ENCODE results near the gene C2orf76.
"Not testable (repeated sequence)": the region's sequence is repeated elsewhere in the genome, so short reads cannot be mapped to it uniquely, and the experiment has no call there.

Gene C2orf76

GRCh38 chr2:119377993-119378345 is 11.3 kb upstream of the C2orf76 start:
- no peak for DNase-seq
- Histone ChIP-seq H3K4me3 (ENCODE audit: insufficient read depth, low read depth, low read length, poor library complexity, severe bottlenecking) (no peak overlapping the region), H3K27ac (ENCODE audit: insufficient read depth, low read length, poor library complexity, severe bottlenecking) (no peak overlapping the region), H3K36me3 (ENCODE audit: control insufficient read depth, insufficient read depth, low read length) (peaks cover 7% of the 10 kb centered on the region), H3K4me1 (ENCODE audit: control insufficient read depth, insufficient read depth, low read length, poor library complexity, severe bottlenecking) (no peaks in the 10 kb centered on the region), H3K27me3 (replicated peaks; ENCODE audit: control insufficient read depth, insufficient read depth, low read length, poor library complexity, severe bottlenecking) (no peaks in the 10 kb centered on the region), H3K9me3 (ENCODE audit: control insufficient read depth, low read length) (no peaks in the 10 kb centered on the region)

- peaks cover 12% of the 10 kb centered on the region for H3K36me3 ChIP-seq (ENCODE audit: control insufficient read depth, insufficient read depth, low read length)
- DNase-seq: no peak
- H3K9me3 ChIP-seq (ENCODE audit: control insufficient read depth, low read length): no peaks in the 10 kb centered on the region
- no peaks in the 10 kb centered on the region for H3K4me1 ChIP-seq (ENCODE audit: control insufficient read depth, insufficient read depth, low read length, poor library complexity, severe bottlenecking)
- no peak overlapping the region for H3K4me3 ChIP-seq (ENCODE audit: insufficient read depth, low read depth, low read length, poor library complexity, severe bottlenecking)
- H3K27me3 ChIP-seq (replicated peaks; ENCODE audit: control insufficient read depth, insufficient read depth, low read length, poor library complexity, severe bottlenecking): no peaks in the 10 kb centered on the region
- no peak overlapping the region for H3K27ac ChIP-seq (ENCODE audit: insufficient read depth, low read length, poor library complexity, severe bottlenecking)
These were observed 10.8 kb upstream of the C2orf76 start for GRCh38 chr2:119377294-119377992.

- no peaks in the 10 kb centered on the region for H3K9me3 ChIP-seq (ENCODE audit: control insufficient read depth, low read length)
- no peak overlapping the region for H3K27ac ChIP-seq (ENCODE audit: insufficient read depth, low read length, poor library complexity, severe bottlenecking)
- no peaks in the 10 kb centered on the region for H3K27me3 ChIP-seq (replicated peaks; ENCODE audit: control insufficient read depth, insufficient read depth, low read length, poor library complexity, severe bottlenecking)
- H3K4me3 ChIP-seq (ENCODE audit: insufficient read depth, low read depth, low read length, poor library complexity, severe bottlenecking): no peak overlapping the region
- peaks cover 18% of the 10 kb centered on the region for H3K36me3 ChIP-seq (ENCODE audit: control insufficient read depth, insufficient read depth, low read length)
- no peaks in the 10 kb centered on the region for H3K4me1 ChIP-seq (ENCODE audit: control insufficient read depth, insufficient read depth, low read length, poor library complexity, severe bottlenecking)
- DNase-seq: no peak
These were observed 10.2 kb upstream of the C2orf76 start for GRCh38 chr2:119376810-119377209.

- peaks cover 22% of the 10 kb centered on the region for H3K36me3 ChIP-seq (ENCODE audit: control insufficient read depth, insufficient read depth, low read length)
- H3K27me3 ChIP-seq (replicated peaks; ENCODE audit: control insufficient read depth, insufficient read depth, low read length, poor library complexity, severe bottlenecking); DNase-seq; H3K4me3 ChIP-seq (ENCODE audit: insufficient read depth, low read depth, low read length, poor library complexity, severe bottlenecking); H3K9me3 ChIP-seq (ENCODE audit: control insufficient read depth, low read length); H3K27ac ChIP-seq (ENCODE audit: insufficient read depth, low read length, poor library complexity, severe bottlenecking); H3K4me1 ChIP-seq (ENCODE audit: control insufficient read depth, insufficient read depth, low read length, poor library complexity, severe bottlenecking): not testable (repeated sequence)
These were observed 9.8 kb upstream of the C2orf76 start for GRCh38 chr2:119376406-119376805.

GRCh38 chr2:119373907-119374745 is 7.5 kb upstream of the C2orf76 start:
- not testable (repeated sequence) for H3K27me3 ChIP-seq (replicated peaks; ENCODE audit: control insufficient read depth, insufficient read depth, low read length, poor library complexity, severe bottlenecking); H3K9me3 ChIP-seq (ENCODE audit: control insufficient read depth, low read length); H3K27ac ChIP-seq (ENCODE audit: insufficient read depth, low read length, poor library complexity, severe bottlenecking); DNase-seq; H3K4me3 ChIP-seq (ENCODE audit: insufficient read depth, low read depth, low read length, poor library complexity, severe bottlenecking); H3K4me1 ChIP-seq (ENCODE audit: control insufficient read depth, insufficient read depth, low read length, poor library complexity, severe bottlenecking)
- peaks cover 37% of the 10 kb centered on the region for H3K36me3 ChIP-seq (ENCODE audit: control insufficient read depth, insufficient read depth, low read length)

- H3K27me3 ChIP-seq (replicated peaks; ENCODE audit: control insufficient read depth, insufficient read depth, low read length, poor library complexity, severe bottlenecking): no peaks in the 10 kb centered on the region
- H3K4me1 ChIP-seq (ENCODE audit: control insufficient read depth, insufficient read depth, low read length, poor library complexity, severe bottlenecking): peaks cover 2% of the 10 kb centered on the region
- H3K36me3 ChIP-seq (ENCODE audit: control insufficient read depth, insufficient read depth, low read length): peaks cover 37% of the 10 kb centered on the region
- no peak overlapping the region for H3K27ac ChIP-seq (ENCODE audit: insufficient read depth, low read length, poor library complexity, severe bottlenecking)
- no peak overlapping the region for H3K4me3 ChIP-seq (ENCODE audit: insufficient read depth, low read depth, low read length, poor library complexity, severe bottlenecking)
- no peak for DNase-seq
- H3K9me3 ChIP-seq (ENCODE audit: control insufficient read depth, low read length): no peaks in the 10 kb centered on the region
These were observed 6.3 kb upstream of the C2orf76 start for GRCh38 chr2:119372778-119373568.

- no peaks in the 10 kb centered on the region for H3K9me3 ChIP-seq (ENCODE audit: control insufficient read depth, low read length)
- H3K27me3 ChIP-seq (replicated peaks; ENCODE audit: control insufficient read depth, insufficient read depth, low read length, poor library complexity, severe bottlenecking): no peaks in the 10 kb centered on the region
- H3K27ac ChIP-seq (ENCODE audit: insufficient read depth, low read length, poor library complexity, severe bottlenecking): no peak overlapping the region
- H3K36me3 ChIP-seq (ENCODE audit: control insufficient read depth, insufficient read depth, low read length): peaks cover 37% of the 10 kb centered on the region
- no peak overlapping the region for H3K4me3 ChIP-seq (ENCODE audit: insufficient read depth, low read depth, low read length, poor library complexity, severe bottlenecking)
- H3K4me1 ChIP-seq (ENCODE audit: control insufficient read depth, insufficient read depth, low read length, poor library complexity, severe bottlenecking): peaks cover 8% of the 10 kb centered on the region
- DNase-seq: no peak
These were observed 4.5 kb upstream of the C2orf76 start for GRCh38 chr2:119371111-119371510.

- H3K4me1 ChIP-seq (ENCODE audit: control insufficient read depth, insufficient read depth, low read length, poor library complexity, severe bottlenecking): peaks cover 8% of the 10 kb centered on the region
- peaks cover 37% of the 10 kb centered on the region for H3K36me3 ChIP-seq (ENCODE audit: control insufficient read depth, insufficient read depth, low read length)
- no peak overlapping the region for H3K27ac ChIP-seq (ENCODE audit: insufficient read depth, low read length, poor library complexity, severe bottlenecking)
- no peaks in the 10 kb centered on the region for H3K9me3 ChIP-seq (ENCODE audit: control insufficient read depth, low read length)
- no peak for DNase-seq
- H3K27me3 ChIP-seq (replicated peaks; ENCODE audit: control insufficient read depth, insufficient read depth, low read length, poor library complexity, severe bottlenecking): no peaks in the 10 kb centered on the region
- H3K4me3 ChIP-seq (ENCODE audit: insufficient read depth, low read depth, low read length, poor library complexity, severe bottlenecking): no peak overlapping the region
These were observed 3.2 kb upstream of the C2orf76 start for GRCh38 chr2:119369845-119370244.

GRCh38 chr2:119367472-119368099 is 952 bp upstream of the C2orf76 start:
- Histone ChIP-seq H3K36me3 (ENCODE audit: control insufficient read depth, insufficient read depth, low read length) (peaks cover 27% of the 10 kb centered on the region), H3K27me3 (replicated peaks; ENCODE audit: control insufficient read depth, insufficient read depth, low read length, poor library complexity, severe bottlenecking) (no peaks in the 10 kb centered on the region), H3K9me3 (ENCODE audit: control insufficient read depth, low read length) (no peaks in the 10 kb centered on the region), H3K4me3 (ENCODE audit: insufficient read depth, low read depth, low read length, poor library complexity, severe bottlenecking) (peak overlapping the region; percentile 71), H3K4me1 (ENCODE audit: control insufficient read depth, insufficient read depth, low read length, poor library complexity, severe bottlenecking) (peaks cover 8% of the 10 kb centered on the region), H3K27ac (ENCODE audit: insufficient read depth, low read length, poor library complexity, severe bottlenecking) (peak overlapping the region; percentile 76)
- DNase-seq: peak; percentile 5 to 30 (median 19)
